ENCODE data around the gene GAR1.
"Not testable (repeated sequence)": the region's sequence is repeated elsewhere in the genome, so short reads cannot be mapped to it uniquely, and the experiment has no call there.

Gene GAR1

GRCh38 chr4:109815151-109816081 lies at the start of gene GAR1:
Gene GAR1, plus strand, starts transcription at chr4:109815762. Its CDS starts 403 bp downstream, at chr4:109816165.
- peak; percentile 64 to 70 for DNase-seq (ENCODE audit: low read depth in 2 of 2)

GRCh38 chr4:109782092-109782491 lies 33.5 kb upstream of the GAR1 start:
- DNase-seq (ENCODE audit: low read depth in 2 of 2): not testable (repeated sequence)

- DNase-seq (ENCODE audit: low read depth in 2 of 2): no peak
These were observed 28.7 kb upstream of the GAR1 start for GRCh38 chr4:109786846-109787245.

GRCh38 chr4:109787807-109788206 lies 27.8 kb upstream of the GAR1 start:
- DNase-seq (ENCODE audit: low read depth in 2 of 2): no peak

GRCh38 chr4:109795059-109795458 lies 20.5 kb upstream of the GAR1 start:
- DNase-seq (ENCODE audit: low read depth in 2 of 2): no peak

GRCh38 chr4:109798866-109799265 lies 16.7 kb upstream of the GAR1 start:
- DNase-seq (ENCODE audit: low read depth in 2 of 2): no peak

- no peak for DNase-seq (ENCODE audit: low read depth in 2 of 2)
These were observed 14.3 kb upstream of the GAR1 start for GRCh38 chr4:109801099-109801789.

- DNase-seq (ENCODE audit: low read depth in 2 of 2): peak; percentile 53 to 64
These were observed 13.7 kb upstream of the GAR1 start, which contains the start of gene CFI for GRCh38 chr4:109801895-109802319. Gene CFI, minus strand, starts transcription at chr4:109801999. Its CDS starts 28 bp downstream, at chr4:109801971.

GRCh38 chr4:109803924-109804571 lies 11.5 kb upstream of the GAR1 start:
- DNase-seq (ENCODE audit: low read depth in 2 of 2): peak; percentile 25 to 29

- no peak for DNase-seq (ENCODE audit: low read depth in 2 of 2)
These were observed 5.9 kb upstream of the GAR1 start for GRCh38 chr4:109809655-109810054.

- DNase-seq (ENCODE audit: low read depth in 2 of 2): no peak
These were observed 4.8 kb upstream of the GAR1 start for GRCh38 chr4:109810552-109811387.

GRCh38 chr4:109811707-109812106 lies 3.9 kb upstream of the GAR1 start:
- no peak for DNase-seq (ENCODE audit: low read depth in 2 of 2)

GRCh38 chr4:109816082-109816442 lies 500 bp downstream of the GAR1 start:
- no peak for DNase-seq (ENCODE audit: low read depth in 2 of 2)

GRCh38 chr4:109816894-109817293 lies 1.3 kb downstream of the GAR1 start:
- DNase-seq (ENCODE audit: low read depth in 2 of 2): no peak

GRCh38 chr4:109818268-109818667 lies 2.7 kb downstream of the GAR1 start:
- DNase-seq (ENCODE audit: low read depth in 2 of 2): no peak

GRCh38 chr4:109820563-109820962 lies 5.0 kb downstream of the GAR1 start:
- no peak for DNase-seq (ENCODE audit: low read depth in 2 of 2)

GRCh38 chr4:109821185-109821584 lies 5.6 kb downstream of the GAR1 start:
- no peak for DNase-seq (ENCODE audit: low read depth in 2 of 2)

- no peak for DNase-seq (ENCODE audit: low read depth in 2 of 2)
These were observed 11.2 kb downstream of the GAR1 start for GRCh38 chr4:109826719-109827118.

GRCh38 chr4:109827672-109828071 lies 12.1 kb downstream of the GAR1 start, which contains the start of gene RRH:
Gene RRH, plus strand, starts transcription at chr4:109827972. Its CDS starts 56 bp downstream, at chr4:109828028.
- DNase-seq (ENCODE audit: low read depth in 2 of 2): no peak

GRCh38 chr4:109833756-109834155 lies 18.2 kb downstream of the GAR1 start:
- no peak for DNase-seq (ENCODE audit: low read depth in 2 of 2)

GRCh38 chr4:109836985-109837384 lies 21.4 kb downstream of the GAR1 start:
- no peak for DNase-seq (ENCODE audit: low read depth in 2 of 2)

Measured in fibroblast of skin of left biceps (primary cell).